ENCODE measurements around the gene TNNC1.
A peak's percentile ranks its signal among the peaks of the same experiment; 100 is the strongest.

TNNC1 gene

GRCh38 chr3:52453496-52454249, at the start of gene TNNC1:
TSS of gene TNNC1 (minus strand) at chr3:52454041. CDS start at chr3:52454015, 26 bp downstream.
- ChIA-PET POLR2A (ENCODE audit: low non-redundant PET) (no interaction called here), CTCF (no interaction called here)
- no peak for TF ChIP-seq CTCF (conservative IDR thresholded peaks at IDR 0.05; ENCODE audit: low read depth)
- no peak for DNase-seq (ENCODE audit: low spot score)
- H3K27ac ChIP-seq, result peak within 1 kb of the TSS; percentile 89

- TF ChIP-seq CTCF (conservative IDR thresholded peaks at IDR 0.05; ENCODE audit: low read depth), result no peak
Measured at GRCh38 chr3:52502808-52503350, 49.0 kb upstream of the TNNC1 start.

GRCh38 chr3:52502001-52502400, 48.2 kb upstream of the TNNC1 start:
- no peak overlapping the region for H3K27ac ChIP-seq
- ChIA-PET POLR2A (ENCODE audit: low non-redundant PET) (no interaction called here), CTCF (no interaction called here)
- no peak for TF ChIP-seq CTCF (conservative IDR thresholded peaks at IDR 0.05; ENCODE audit: low read depth)
- no peak for DNase-seq (ENCODE audit: low spot score)

More at GRCh38 chr3:52502808-52503350, 49.0 kb upstream of the TNNC1 start:
- no peak for DNase-seq (ENCODE audit: low spot score)
- CTCF ChIA-PET, result no interaction called here
- POLR2A ChIA-PET (ENCODE audit: low non-redundant PET), result no interaction called here
- H3K27ac ChIP-seq, result no peak overlapping the region

GRCh38 chr3:52501046-52501445, 47.2 kb upstream of the TNNC1 start:
- POLR2A ChIA-PET (ENCODE audit: low non-redundant PET), result no interaction called here
- no peak for TF ChIP-seq CTCF (conservative IDR thresholded peaks at IDR 0.05; ENCODE audit: low read depth)
- DNase-seq (ENCODE audit: low spot score), result no peak
- no peak overlapping the region for H3K27ac ChIP-seq
- CTCF ChIA-PET, result no interaction called here

GRCh38 chr3:52498137-52499054, 44.6 kb upstream of the TNNC1 start:
- CTCF ChIA-PET, result no interaction called here
- DNase-seq (ENCODE audit: low spot score), result no peak
- POLR2A ChIA-PET (ENCODE audit: low non-redundant PET), result no interaction called here

More at GRCh38 chr3:52498137-52499054, 44.6 kb upstream of the TNNC1 start:
- H3K27ac ChIP-seq, result peak overlapping the region; percentile 9; the same call in 1 of the 2 replicates
- no peak for TF ChIP-seq CTCF (conservative IDR thresholded peaks at IDR 0.05; ENCODE audit: low read depth)
